ENCODE measurements around the gene IRAK2.
A peak's percentile ranks its signal among the peaks of the same experiment; 100 is the strongest.

The IRAK2 gene

GRCh38 chr3:10248184-10248983 lies 83.7 kb downstream of the IRAK2 start, which contains the start of gene TATDN2:
TATDN2 (plus strand) TSS chr3:10248459; CDS start chr3:10249201, 742 bp downstream.
- peak within 1 kb of the TSS; percentile 90 for H3K9ac ChIP-seq
- H3K4me2 ChIP-seq, result peak within 1 kb of the TSS; percentile 76
- TF ChIP-seq, protein P1, sequence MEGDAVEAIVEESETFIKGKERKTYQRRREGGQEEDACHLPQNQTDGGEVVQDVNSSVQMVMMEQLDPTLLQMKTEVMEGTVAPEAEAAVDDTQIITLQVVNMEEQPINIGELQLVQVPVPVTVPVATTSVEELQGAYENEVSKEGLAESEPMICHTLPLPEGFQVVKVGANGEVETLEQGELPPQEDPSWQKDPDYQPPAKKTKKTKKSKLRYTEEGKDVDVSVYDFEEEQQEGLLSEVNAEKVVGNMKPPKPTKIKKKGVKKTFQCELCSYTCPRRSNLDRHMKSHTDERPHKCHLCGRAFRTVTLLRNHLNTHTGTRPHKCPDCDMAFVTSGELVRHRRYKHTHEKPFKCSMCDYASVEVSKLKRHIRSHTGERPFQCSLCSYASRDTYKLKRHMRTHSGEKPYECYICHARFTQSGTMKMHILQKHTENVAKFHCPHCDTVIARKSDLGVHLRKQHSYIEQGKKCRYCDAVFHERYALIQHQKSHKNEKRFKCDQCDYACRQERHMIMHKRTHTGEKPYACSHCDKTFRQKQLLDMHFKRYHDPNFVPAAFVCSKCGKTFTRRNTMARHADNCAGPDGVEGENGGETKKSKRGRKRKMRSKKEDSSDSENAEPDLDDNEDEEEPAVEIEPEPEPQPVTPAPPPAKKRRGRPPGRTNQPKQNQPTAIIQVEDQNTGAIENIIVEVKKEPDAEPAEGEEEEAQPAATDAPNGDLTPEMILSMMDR (conservative IDR thresholded peaks at IDR 0.05; ENCODE audit: low read depth, low read length), result no peak
- peak within 1 kb of the TSS; percentile 74 for H3K27ac ChIP-seq
- H3K36me3 ChIP-seq (ENCODE audit: insufficient read depth), result no peaks in the 10 kb centered on the region
- no peaks in the 10 kb centered on the region for H4K20me1 ChIP-seq (ENCODE audit: insufficient read depth)
- H3K27me3 ChIP-seq (ENCODE audit: insufficient read depth, low read depth), result no peaks in the 10 kb centered on the region
- H3K4me3 ChIP-seq (IDR thresholded peaks at IDR 0.05; ENCODE audit: insufficient read depth, low read depth, low read length), result peak within 1 kb of the TSS; percentile 21
- peak within 1 kb of the TSS; percentile 45 for H2AFZ ChIP-seq (ENCODE audit: low read depth)
- H3K4me1 ChIP-seq (ENCODE audit: low read depth, poor library complexity, severe bottlenecking), result peaks cover 20% of the 10 kb centered on the region
- peaks cover 36% of the 10 kb centered on the region for H3K79me2 ChIP-seq (ENCODE audit: insufficient read depth, low read depth)

- Histone ChIP-seq H3K36me3 (ENCODE audit: insufficient read depth) (no peaks in the 10 kb centered on the region), H3K4me1 (ENCODE audit: low read depth, poor library complexity, severe bottlenecking) (peaks cover 19% of the 10 kb centered on the region), H3K4me2 (peak overlapping the region; percentile 76), H3K9ac (peak overlapping the region; percentile 90), H4K20me1 (ENCODE audit: insufficient read depth) (no peaks in the 10 kb centered on the region), H2AFZ (ENCODE audit: low read depth) (peak overlapping the region; percentile 38; the same call in 1 of the 2 replicates), H3K27me3 (ENCODE audit: insufficient read depth, low read depth) (no peaks in the 10 kb centered on the region), H3K79me2 (ENCODE audit: insufficient read depth, low read depth) (peaks cover 40% of the 10 kb centered on the region), H3K4me3 (IDR thresholded peaks at IDR 0.05; ENCODE audit: insufficient read depth, low read depth, low read length) (peak overlapping the region; percentile 21), H3K27ac (peak overlapping the region; percentile 74)
- TF ChIP-seq, protein P1 (conservative IDR thresholded peaks at IDR 0.05; ENCODE audit: low read depth, low read length), result no peak
These were observed 84.4 kb downstream of the IRAK2 start for GRCh38 chr3:10248984-10249748.

DNA sequence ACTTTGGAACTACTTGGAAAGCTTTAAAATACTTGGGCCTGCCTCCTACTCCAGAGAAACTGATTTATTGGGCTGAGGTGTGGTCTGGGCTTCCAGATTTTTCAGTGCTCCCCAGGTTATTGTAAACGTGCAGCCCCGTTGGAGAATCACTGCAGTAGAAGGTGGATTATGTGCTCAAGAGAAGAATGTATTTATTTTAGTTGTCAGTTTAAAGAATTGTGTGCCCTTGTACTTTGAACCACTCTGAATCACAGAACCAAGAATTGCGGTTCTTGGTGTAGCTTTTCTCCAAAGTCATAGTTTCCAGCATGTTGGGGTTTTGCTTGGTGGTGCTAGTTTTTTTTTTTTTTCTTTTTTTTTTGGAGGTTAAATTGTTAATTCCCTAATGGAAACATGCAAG lies 85.1 kb downstream of the IRAK2 start:
- H3K27me3 ChIP-seq (ENCODE audit: insufficient read depth, low read depth), result no peaks in the 10 kb centered on the region
- peak overlapping the region; percentile 76 for H3K4me2 ChIP-seq
- peak overlapping the region; percentile 74 for H3K27ac ChIP-seq
- H2AFZ ChIP-seq (ENCODE audit: low read depth), result no peak overlapping the region
- H3K79me2 ChIP-seq (ENCODE audit: insufficient read depth, low read depth), result peaks cover 40% of the 10 kb centered on the region
- no peaks in the 10 kb centered on the region for H4K20me1 ChIP-seq (ENCODE audit: insufficient read depth)
- H3K36me3 ChIP-seq (ENCODE audit: insufficient read depth), result no peaks in the 10 kb centered on the region
- peak overlapping the region; percentile 90; the same call in 1 of the 2 replicates for H3K9ac ChIP-seq
- TF ChIP-seq, protein P1 (conservative IDR thresholded peaks at IDR 0.05; ENCODE audit: low read depth, low read length), result no peak
- peak overlapping the region; percentile 1 for H3K4me3 ChIP-seq (IDR thresholded peaks at IDR 0.05; ENCODE audit: insufficient read depth, low read depth, low read length)
- peaks cover 19% of the 10 kb centered on the region for H3K4me1 ChIP-seq (ENCODE audit: low read depth, poor library complexity, severe bottlenecking)

DNA sequence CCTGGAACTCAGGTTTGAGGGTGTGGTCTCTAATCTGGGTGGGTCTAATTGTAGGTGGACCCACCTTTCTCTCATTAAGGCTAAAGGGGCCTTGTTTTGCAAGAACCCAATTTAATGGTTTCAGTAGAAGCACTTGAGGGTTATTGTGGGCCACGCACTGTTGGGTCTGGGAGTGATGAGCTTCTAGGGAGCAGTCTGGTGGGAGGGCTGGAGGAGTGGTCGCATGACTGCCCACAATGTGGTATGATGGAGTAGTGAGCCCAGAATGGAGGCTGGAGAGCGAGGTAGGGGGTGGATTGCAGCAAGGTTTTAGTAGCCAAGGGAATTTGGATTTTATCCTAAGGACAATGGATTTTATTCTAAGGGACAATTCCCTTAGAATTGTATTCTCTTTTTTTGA lies 86.3 kb downstream of the IRAK2 start:
- peaks cover 40% of the 10 kb centered on the region for H3K79me2 ChIP-seq (ENCODE audit: insufficient read depth, low read depth)
- H3K4me1 ChIP-seq (ENCODE audit: low read depth, poor library complexity, severe bottlenecking), result peaks cover 19% of the 10 kb centered on the region
- peak overlapping the region; percentile 76 for H3K4me2 ChIP-seq
- no peak overlapping the region for H2AFZ ChIP-seq (ENCODE audit: low read depth)
- H3K4me3 ChIP-seq (IDR thresholded peaks at IDR 0.05; ENCODE audit: insufficient read depth, low read depth, low read length), result no peak overlapping the region
- no peaks in the 10 kb centered on the region for H3K27me3 ChIP-seq (ENCODE audit: insufficient read depth, low read depth)
- no peak overlapping the region; the same call in 1 of the 2 replicates for H3K9ac ChIP-seq
- no peak overlapping the region for H3K27ac ChIP-seq
- no peaks in the 10 kb centered on the region for H4K20me1 ChIP-seq (ENCODE audit: insufficient read depth)
- H3K36me3 ChIP-seq (ENCODE audit: insufficient read depth), result no peaks in the 10 kb centered on the region
- TF ChIP-seq, protein P1 (conservative IDR thresholded peaks at IDR 0.05; ENCODE audit: low read depth, low read length), result no peak

All from KMS-11 (cell line).